ENCODE measurements around the gene THAP11.

The THAP11 gene

GRCh38 chr16:67820608-67821259 is 21.4 kb upstream of the THAP11 start:
- no peak for DNase-seq (ENCODE audit: extremely low read depth, low read depth)
- TF ChIP-seq CTCF (IDR thresholded peaks at IDR 0.05; ENCODE audit: low read depth, low read length): no peak

DNA sequence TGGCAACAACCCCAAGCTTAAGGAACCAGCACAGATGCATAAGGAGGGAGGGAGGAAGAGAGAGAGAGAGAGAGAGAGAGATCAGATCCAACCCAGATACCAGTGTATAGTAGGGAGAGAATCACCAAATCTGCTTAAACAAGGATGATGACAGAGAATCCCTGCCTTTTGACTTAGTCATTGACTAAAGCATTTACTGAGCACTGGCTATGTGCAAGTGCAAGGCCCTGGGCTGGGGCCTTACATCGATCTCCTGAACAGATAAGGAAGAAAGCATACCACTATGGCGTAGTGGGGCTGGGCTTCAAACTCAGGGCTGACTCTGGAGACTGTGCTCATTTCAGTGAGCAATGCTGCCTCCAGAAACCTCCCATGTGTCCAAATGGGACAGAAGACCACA is 19.6 kb upstream of the THAP11 start:
- no peak for DNase-seq (ENCODE audit: extremely low read depth, low read depth)
- TF ChIP-seq CTCF (IDR thresholded peaks at IDR 0.05; ENCODE audit: low read depth, low read length): no peak

- no peak for DNase-seq (ENCODE audit: extremely low read depth, low read depth)
- TF ChIP-seq CTCF (IDR thresholded peaks at IDR 0.05; ENCODE audit: low read depth, low read length): no peak
Observed at GRCh38 chr16:67825119-67825518, 17.0 kb upstream of the THAP11 start.

- TF ChIP-seq CTCF (IDR thresholded peaks at IDR 0.05; ENCODE audit: low read depth, low read length): no peak
- DNase-seq (ENCODE audit: extremely low read depth, low read depth): no peak
Observed at GRCh38 chr16:67825906-67826305, 16.2 kb upstream of the THAP11 start.

DNA sequence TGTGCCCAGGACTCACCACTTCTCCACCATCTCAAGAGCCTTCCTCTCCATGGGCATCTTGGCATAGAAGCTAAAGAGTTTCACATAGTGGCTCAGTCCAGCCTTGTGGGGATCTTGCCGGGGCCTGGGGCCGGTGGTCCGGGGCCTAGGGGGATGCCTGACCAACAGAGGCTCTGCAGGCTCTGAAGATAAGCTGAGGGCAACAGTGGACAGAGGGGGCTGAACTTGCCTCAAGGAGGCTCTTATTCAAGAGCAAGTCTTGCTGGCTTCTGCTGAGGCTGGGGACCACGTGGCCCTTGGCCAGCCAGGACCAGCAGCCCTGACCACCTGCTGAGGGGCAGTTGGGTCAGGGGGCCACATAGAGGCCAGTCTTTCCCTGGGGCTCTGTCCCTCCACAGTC is 13.5 kb upstream of the THAP11 start:
- no peak for TF ChIP-seq CTCF (IDR thresholded peaks at IDR 0.05; ENCODE audit: low read depth, low read length)
- DNase-seq (ENCODE audit: extremely low read depth, low read depth): no peak

- DNase-seq (ENCODE audit: extremely low read depth, low read depth): peak; percentile 14
- no peak for TF ChIP-seq CTCF (IDR thresholded peaks at IDR 0.05; ENCODE audit: low read depth, low read length)
Observed at GRCh38 chr16:67833030-67833414, 9.1 kb upstream of the THAP11 start.

DNA sequence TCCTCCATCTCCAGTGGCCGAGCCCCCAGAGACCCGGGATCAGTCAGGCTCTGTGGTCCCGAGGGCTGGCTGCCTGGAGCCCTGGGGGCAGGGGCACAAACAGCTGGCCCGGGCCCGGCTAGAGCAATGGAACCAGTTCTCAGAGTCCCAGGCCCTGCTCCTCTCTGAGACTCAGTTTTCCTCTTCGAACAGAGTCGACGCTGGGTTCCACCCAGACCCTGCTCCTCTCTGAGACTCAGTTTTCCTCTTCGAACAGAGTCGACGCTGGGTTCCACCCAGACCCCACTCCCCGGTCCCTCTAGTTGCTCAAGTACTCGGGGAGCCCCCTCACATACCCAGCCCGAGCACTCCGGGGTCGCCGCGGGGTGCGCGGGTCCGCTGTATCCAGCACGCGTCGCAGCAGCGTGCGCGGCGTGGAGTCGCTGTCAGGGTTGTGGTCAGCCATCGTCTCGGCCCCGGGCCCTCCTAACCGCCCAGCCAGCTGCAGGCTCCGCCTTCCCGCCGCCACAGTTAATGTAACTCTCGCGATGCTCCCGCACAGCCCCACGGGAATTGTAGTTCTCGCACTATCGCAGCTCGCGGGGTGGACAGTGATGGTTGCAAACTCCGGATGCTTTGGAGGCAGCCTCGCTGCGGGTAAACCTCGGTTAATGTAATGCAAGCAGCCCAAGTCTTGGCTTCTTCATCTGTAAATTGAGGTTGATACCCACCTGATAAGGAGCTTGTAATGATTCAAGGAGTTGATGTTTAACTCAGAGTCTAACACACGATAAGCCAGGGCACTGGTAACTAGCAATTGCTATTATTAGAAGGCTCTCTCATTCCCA is 8.5 kb upstream of the THAP11 start:
- no peak for TF ChIP-seq CTCF (IDR thresholded peaks at IDR 0.05; ENCODE audit: low read depth, low read length)
- DNase-seq (ENCODE audit: extremely low read depth, low read depth): peak; percentile 55

Data from AG09319 (cell line).